Endothelial cell (in vitro differentiated cells): ENCODE data around the gene COX6A1. TPM values are rescaled to one million over a fixed set of nuclear protein-coding genes. Genes with fewer than 3 reads are reported as not detected.

Experiments used
- DNase-seq: peaks from one replicate; pipeline ENCODE4 v3.0.0; 2021; ENCODE audit warnings: low spot score
- H3K27ac Mint-ChIP-seq: one replicate; pipeline ENCODE4 v1.8.0; 2021; ENCODE audit warnings: mixed read lengths, inconsistent platforms; ENCODE audit not compliant: unreplicated experiment
- H3K27me3 Mint-ChIP-seq: one replicate; pipeline ENCODE4 v1.8.0; 2021; ENCODE audit warnings: mild to moderate bottlenecking, moderate library complexity, mixed read lengths, inconsistent platforms; ENCODE audit not compliant: unreplicated experiment
- H3K36me3 Mint-ChIP-seq: one replicate; pipeline ENCODE4 v1.8.0; 2021; ENCODE audit warnings: mild to moderate bottlenecking, low read depth, mixed read lengths, inconsistent platforms; ENCODE audit not compliant: unreplicated experiment
- H3K4me1 Mint-ChIP-seq: one replicate; pipeline ENCODE4 v1.8.0; 2021; ENCODE audit warnings: mild to moderate bottlenecking, mixed read lengths, inconsistent platforms; ENCODE audit not compliant: unreplicated experiment
- H3K4me3 Mint-ChIP-seq: one replicate; pipeline ENCODE4 v1.8.0; 2021; ENCODE audit warnings: mild to moderate bottlenecking, mixed read lengths, inconsistent platforms; ENCODE audit not compliant: unreplicated experiment
- H3K9me3 Mint-ChIP-seq: one replicate; pipeline ENCODE4 v1.8.0; 2021; ENCODE audit warnings: mixed read lengths, inconsistent platforms; ENCODE audit not compliant: unreplicated experiment
- total RNA-seq: library from RNA; stranded (reverse); fragmentation: NEBNext Ultra II Directional; extraction: Animal tissue kit (Norgen Biotek cat#: 25700); gene quantifications from one replicate; pipeline ENCODE4 v1.2.1, GENCODE V29; 2021; ENCODE audit not compliant: unreplicated experiment
- TF ChIP-seq, protein P1 (sequence below): fragments of 200-600 bp; sonication (generic); IDR thresholded peaks from one replicate; pipeline ENCODE4 v1.5.0; 2021; ENCODE audit warnings: antibody characterized with exemption; ENCODE audit not compliant: unreplicated experiment

COX6A1 gene
- total RNA-seq, 1 donor from 2014 or later = 294 TPM

DNA sequence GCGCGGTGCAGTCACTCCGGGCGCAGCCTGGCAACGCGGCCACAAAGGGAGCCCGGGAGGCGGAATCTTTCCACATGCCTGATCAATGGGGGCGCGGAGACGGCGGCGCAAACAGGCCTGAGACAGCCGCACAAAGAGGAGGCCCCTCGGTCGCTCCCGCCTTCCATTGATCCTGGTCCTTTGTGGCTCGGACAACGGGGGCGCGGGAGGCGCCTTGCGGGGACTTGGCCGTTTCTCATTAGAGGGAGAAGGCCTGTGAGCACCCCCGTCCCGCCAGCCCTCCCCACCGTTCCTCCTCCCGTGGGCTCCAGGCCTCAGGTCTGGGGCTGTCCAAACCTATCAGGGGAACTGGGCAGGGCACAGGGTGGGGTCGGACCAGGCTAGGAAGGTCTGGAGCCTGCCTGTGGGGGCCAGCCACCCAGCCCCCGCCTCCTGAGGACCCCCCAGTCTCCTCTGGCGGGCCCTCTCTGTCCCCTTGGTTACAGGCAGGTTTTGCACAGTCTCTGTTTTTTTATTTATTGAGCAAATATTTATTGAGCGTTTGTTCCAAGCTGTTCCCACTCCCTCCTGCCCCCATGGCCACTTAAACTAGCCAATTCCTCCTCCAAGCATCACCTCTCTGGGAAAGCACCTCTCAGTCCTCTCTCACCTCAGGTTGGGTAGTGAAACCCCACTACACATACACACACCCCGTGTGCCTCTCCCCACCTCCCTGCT, 39.9 kb upstream of the COX6A1 start:
- TF ChIP-seq, protein P1, sequence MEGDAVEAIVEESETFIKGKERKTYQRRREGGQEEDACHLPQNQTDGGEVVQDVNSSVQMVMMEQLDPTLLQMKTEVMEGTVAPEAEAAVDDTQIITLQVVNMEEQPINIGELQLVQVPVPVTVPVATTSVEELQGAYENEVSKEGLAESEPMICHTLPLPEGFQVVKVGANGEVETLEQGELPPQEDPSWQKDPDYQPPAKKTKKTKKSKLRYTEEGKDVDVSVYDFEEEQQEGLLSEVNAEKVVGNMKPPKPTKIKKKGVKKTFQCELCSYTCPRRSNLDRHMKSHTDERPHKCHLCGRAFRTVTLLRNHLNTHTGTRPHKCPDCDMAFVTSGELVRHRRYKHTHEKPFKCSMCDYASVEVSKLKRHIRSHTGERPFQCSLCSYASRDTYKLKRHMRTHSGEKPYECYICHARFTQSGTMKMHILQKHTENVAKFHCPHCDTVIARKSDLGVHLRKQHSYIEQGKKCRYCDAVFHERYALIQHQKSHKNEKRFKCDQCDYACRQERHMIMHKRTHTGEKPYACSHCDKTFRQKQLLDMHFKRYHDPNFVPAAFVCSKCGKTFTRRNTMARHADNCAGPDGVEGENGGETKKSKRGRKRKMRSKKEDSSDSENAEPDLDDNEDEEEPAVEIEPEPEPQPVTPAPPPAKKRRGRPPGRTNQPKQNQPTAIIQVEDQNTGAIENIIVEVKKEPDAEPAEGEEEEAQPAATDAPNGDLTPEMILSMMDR = no peak
- Mint-ChIP-seq H3K9me3 (no peaks in the 10 kb centered on the region), H3K36me3 (no peaks in the 10 kb centered on the region), H3K27me3 (peaks cover 5% of the 10 kb centered on the region), H3K4me1 (peaks cover 14% of the 10 kb centered on the region), H3K27ac (no peak overlapping the region), H3K4me3 (no peak overlapping the region)
- DNase-seq = no peak

- TF ChIP-seq, protein P1 = no peak
- no peak for DNase-seq
Measured at GRCh38 chr12:120399531-120399930, 38.4 kb upstream of the COX6A1 start.

DNA sequence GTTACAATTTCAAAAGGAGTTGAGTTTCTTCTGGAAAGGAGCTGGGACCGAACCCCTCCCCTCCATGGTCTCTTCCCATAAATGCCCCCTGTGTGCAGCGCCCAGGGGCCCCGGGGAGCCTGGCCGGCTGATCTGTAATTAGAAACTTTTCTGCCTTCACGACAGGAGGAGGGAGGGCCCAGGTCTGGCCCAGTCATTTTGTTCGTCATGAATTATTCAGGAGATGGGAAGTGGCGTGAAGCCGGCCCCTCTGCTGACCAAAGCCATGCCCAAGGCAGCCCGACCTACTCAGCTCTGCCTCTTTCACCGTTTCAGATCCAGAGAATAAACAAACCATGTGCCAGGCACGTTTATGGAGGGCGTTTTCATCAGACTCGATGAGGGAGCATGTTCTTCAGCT, 35.7 kb upstream of the COX6A1 start:
- Mint-ChIP-seq H3K36me3 (no peaks in the 10 kb centered on the region), H3K27ac (no peak overlapping the region), H3K4me3 (no peak overlapping the region), H3K9me3 (no peaks in the 10 kb centered on the region), H3K4me1 (no peaks in the 10 kb centered on the region), H3K27me3 (peaks cover 2% of the 10 kb centered on the region)
- DNase-seq = no peak
- TF ChIP-seq, protein P1 = no peak

More at GRCh38 chr12:120399531-120399930, 38.4 kb upstream of the COX6A1 start:
- H3K27ac Mint-ChIP-seq = no peak overlapping the region
- H3K27me3 Mint-ChIP-seq = peaks cover 8% of the 10 kb centered on the region
- H3K36me3 Mint-ChIP-seq = no peaks in the 10 kb centered on the region
- H3K4me1 Mint-ChIP-seq = peaks cover 13% of the 10 kb centered on the region
- H3K9me3 Mint-ChIP-seq = no peaks in the 10 kb centered on the region
- H3K4me3 Mint-ChIP-seq = no peak overlapping the region

GRCh38 chr12:120403869-120404268, 34.0 kb upstream of the COX6A1 start:
- TF ChIP-seq, protein P1 = no peak
- H3K27me3 Mint-ChIP-seq = peaks cover 2% of the 10 kb centered on the region

GRCh38 chr12:120404271-120404670, 33.6 kb upstream of the COX6A1 start:
- H3K4me1 Mint-ChIP-seq = no peaks in the 10 kb centered on the region
- no peak for DNase-seq
- no peak overlapping the region for H3K27ac Mint-ChIP-seq
- TF ChIP-seq, protein P1 = no peak
- H3K9me3 Mint-ChIP-seq = no peaks in the 10 kb centered on the region
- H3K36me3 Mint-ChIP-seq = no peaks in the 10 kb centered on the region
- H3K27me3 Mint-ChIP-seq = peaks cover 2% of the 10 kb centered on the region
- no peak overlapping the region for H3K4me3 Mint-ChIP-seq

More at GRCh38 chr12:120403869-120404268, 34.0 kb upstream of the COX6A1 start:
- no peaks in the 10 kb centered on the region for H3K36me3 Mint-ChIP-seq
- DNase-seq = no peak
- no peaks in the 10 kb centered on the region for H3K9me3 Mint-ChIP-seq
- no peaks in the 10 kb centered on the region for H3K4me1 Mint-ChIP-seq
- no peak overlapping the region for H3K27ac Mint-ChIP-seq
- no peak overlapping the region for H3K4me3 Mint-ChIP-seq
